Measurements from ENCODE around the gene SPATS2L.

DNA sequence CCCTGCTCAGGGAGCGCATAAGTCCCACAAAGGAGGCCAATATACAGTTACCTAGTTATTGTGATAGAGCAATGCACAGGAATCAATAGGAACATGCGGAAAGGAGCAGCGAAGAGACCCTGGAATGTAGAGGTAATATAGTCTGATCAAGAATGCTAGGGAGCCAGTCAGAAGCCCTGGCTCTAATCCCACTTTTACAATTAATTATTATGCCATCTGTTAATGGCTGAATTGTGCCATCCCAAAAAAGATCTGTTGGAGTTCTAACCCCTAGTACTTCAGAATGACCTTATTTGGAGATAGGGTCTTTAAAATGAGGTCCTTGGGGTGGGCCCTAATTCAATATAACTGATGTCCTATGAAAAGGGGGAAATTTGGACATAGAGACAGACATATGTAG lies 7.7 kb upstream of the SPATS2L start:
- TF ChIP-seq EZH2 (IDR thresholded peaks at IDR 0.05; ENCODE audit: low read depth, unreplicated experiment): no peak
- no peak for TF ChIP-seq CTCF (conservative IDR thresholded peaks at IDR 0.05; ENCODE audit: low read depth in 2 of 2)
- TF ChIP-seq POLR2AphosphoS5 (IDR thresholded peaks at IDR 0.05; ENCODE audit: low read depth): no peak
- TF ChIP-seq EZH2phosphoT487 (IDR thresholded peaks at IDR 0.05; ENCODE audit: unreplicated experiment): no peak
- TF ChIP-seq, protein P1, sequence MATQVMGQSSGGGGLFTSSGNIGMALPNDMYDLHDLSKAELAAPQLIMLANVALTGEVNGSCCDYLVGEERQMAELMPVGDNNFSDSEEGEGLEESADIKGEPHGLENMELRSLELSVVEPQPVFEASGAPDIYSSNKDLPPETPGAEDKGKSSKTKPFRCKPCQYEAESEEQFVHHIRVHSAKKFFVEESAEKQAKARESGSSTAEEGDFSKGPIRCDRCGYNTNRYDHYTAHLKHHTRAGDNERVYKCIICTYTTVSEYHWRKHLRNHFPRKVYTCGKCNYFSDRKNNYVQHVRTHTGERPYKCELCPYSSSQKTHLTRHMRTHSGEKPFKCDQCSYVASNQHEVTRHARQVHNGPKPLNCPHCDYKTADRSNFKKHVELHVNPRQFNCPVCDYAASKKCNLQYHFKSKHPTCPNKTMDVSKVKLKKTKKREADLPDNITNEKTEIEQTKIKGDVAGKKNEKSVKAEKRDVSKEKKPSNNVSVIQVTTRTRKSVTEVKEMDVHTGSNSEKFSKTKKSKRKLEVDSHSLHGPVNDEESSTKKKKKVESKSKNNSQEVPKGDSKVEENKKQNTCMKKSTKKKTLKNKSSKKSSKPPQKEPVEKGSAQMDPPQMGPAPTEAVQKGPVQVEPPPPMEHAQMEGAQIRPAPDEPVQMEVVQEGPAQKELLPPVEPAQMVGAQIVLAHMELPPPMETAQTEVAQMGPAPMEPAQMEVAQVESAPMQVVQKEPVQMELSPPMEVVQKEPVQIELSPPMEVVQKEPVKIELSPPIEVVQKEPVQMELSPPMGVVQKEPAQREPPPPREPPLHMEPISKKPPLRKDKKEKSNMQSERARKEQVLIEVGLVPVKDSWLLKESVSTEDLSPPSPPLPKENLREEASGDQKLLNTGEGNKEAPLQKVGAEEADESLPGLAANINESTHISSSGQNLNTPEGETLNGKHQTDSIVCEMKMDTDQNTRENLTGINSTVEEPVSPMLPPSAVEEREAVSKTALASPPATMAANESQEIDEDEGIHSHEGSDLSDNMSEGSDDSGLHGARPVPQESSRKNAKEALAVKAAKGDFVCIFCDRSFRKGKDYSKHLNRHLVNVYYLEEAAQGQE (IDR thresholded peaks at IDR 0.05; ENCODE audit: unreplicated experiment): no peak
- no peak for TF ChIP-seq CREB1 (CRISPR knock-in tag; IDR thresholded peaks at IDR 0.05; ENCODE audit: low read depth)
- TF ChIP-seq STAT1 (IDR thresholded peaks at IDR 0.05; ENCODE audit: unreplicated experiment): no peak
- TF ChIP-seq, protein P2, sequence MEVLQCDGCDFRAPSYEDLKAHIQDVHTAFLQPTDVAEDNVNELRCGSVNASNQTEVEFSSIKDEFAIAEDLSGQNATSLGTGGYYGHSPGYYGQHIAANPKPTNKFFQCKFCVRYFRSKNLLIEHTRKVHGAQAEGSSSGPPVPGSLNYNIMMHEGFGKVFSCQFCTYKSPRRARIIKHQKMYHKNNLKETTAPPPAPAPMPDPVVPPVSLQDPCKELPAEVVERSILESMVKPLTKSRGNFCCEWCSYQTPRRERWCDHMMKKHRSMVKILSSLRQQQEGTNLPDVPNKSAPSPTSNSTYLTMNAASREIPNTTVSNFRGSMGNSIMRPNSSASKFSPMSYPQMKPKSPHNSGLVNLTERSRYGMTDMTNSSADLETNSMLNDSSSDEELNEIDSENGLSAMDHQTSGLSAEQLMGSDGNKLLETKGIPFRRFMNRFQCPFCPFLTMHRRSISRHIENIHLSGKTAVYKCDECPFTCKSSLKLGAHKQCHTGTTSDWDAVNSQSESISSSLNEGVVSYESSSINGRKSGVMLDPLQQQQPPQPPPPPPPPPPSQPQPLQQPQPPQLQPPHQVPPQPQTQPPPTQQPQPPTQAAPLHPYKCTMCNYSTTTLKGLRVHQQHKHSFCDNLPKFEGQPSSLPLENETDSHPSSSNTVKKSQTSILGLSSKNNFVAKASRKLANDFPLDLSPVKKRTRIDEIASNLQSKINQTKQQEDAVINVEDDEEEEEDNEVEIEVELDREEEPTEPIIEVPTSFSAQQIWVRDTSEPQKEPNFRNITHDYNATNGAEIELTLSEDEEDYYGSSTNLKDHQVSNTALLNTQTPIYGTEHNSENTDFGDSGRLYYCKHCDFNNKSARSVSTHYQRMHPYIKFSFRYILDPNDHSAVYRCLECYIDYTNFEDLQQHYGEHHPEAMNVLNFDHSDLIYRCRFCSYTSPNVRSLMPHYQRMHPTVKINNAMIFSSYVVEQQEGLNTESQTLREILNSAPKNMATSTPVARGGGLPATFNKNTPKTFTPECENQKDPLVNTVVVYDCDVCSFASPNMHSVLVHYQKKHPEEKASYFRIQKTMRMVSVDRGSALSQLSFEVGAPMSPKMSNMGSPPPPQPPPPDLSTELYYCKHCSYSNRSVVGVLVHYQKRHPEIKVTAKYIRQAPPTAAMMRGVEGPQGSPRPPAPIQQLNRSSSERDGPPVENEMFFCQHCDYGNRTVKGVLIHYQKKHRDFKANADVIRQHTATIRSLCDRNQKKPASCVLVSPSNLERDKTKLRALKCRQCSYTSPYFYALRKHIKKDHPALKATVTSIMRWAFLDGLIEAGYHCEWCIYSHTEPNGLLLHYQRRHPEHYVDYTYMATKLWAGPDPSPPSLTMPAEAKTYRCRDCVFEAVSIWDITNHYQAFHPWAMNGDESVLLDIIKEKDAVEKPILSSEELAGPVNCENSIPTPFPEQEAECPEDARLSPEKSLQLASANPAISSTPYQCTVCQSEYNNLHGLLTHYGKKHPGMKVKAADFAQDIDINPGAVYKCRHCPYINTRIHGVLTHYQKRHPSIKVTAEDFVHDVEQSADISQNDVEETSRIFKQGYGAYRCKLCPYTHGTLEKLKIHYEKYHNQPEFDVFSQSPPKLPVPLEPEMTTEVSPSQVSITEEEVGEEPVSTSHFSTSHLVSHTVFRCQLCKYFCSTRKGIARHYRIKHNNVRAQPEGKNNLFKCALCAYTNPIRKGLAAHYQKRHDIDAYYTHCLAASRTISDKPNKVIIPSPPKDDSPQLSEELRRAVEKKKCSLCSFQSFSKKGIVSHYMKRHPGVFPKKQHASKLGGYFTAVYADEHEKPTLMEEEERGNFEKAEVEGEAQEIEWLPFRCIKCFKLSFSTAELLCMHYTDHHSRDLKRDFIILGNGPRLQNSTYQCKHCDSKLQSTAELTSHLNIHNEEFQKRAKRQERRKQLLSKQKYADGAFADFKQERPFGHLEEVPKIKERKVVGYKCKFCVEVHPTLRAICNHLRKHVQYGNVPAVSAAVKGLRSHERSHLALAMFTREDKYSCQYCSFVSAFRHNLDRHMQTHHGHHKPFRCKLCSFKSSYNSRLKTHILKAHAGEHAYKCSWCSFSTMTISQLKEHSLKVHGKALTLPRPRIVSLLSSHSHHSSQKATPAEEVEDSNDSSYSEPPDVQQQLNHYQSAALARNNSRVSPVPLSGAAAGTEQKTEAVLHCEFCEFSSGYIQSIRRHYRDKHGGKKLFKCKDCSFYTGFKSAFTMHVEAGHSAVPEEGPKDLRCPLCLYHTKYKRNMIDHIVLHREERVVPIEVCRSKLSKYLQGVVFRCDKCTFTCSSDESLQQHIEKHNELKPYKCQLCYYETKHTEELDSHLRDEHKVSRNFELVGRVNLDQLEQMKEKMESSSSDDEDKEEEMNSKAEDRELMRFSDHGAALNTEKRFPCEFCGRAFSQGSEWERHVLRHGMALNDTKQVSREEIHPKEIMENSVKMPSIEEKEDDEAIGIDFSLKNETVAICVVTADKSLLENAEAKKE (CRISPR knock-in tag; IDR thresholded peaks at IDR 0.05): no peak
- TF ChIP-seq ZNF331 (CRISPR knock-in tag; IDR thresholded peaks at IDR 0.05; ENCODE audit: low read depth): no peak
- TF ChIP-seq JUNB (IDR thresholded peaks at IDR 0.05; ENCODE audit: unreplicated experiment): no peak
- no peak for TF ChIP-seq NANOG (IDR thresholded peaks at IDR 0.05; ENCODE audit: borderline replicate concordance)
- TF ChIP-seq ZNF114 (CRISPR knock-in tag; IDR thresholded peaks at IDR 0.05): no peak

All from GM23338 (cell line).